B cell (primary cell): ENCODE measurements around the gene MCM3AP.

Source experiments
- EZH2 ChIP-seq: IDR thresholded peaks from 2 replicates; pipeline ENCODE4 v1.6.1; 2012; ENCODE audit warnings: borderline replicate concordance, low read depth, mild to moderate bottlenecking, moderate library complexity, low read length; ENCODE audit not compliant: insufficient read depth, poor library complexity, severe bottlenecking
- TF ChIP-seq, protein P1 (sequence below): fragments of 200-600 bp; IDR thresholded peaks from one replicate; pipeline ENCODE4 v1.8.0; 2022; ENCODE audit warnings: antibody characterized with exemption, mild to moderate bottlenecking

DNA sequence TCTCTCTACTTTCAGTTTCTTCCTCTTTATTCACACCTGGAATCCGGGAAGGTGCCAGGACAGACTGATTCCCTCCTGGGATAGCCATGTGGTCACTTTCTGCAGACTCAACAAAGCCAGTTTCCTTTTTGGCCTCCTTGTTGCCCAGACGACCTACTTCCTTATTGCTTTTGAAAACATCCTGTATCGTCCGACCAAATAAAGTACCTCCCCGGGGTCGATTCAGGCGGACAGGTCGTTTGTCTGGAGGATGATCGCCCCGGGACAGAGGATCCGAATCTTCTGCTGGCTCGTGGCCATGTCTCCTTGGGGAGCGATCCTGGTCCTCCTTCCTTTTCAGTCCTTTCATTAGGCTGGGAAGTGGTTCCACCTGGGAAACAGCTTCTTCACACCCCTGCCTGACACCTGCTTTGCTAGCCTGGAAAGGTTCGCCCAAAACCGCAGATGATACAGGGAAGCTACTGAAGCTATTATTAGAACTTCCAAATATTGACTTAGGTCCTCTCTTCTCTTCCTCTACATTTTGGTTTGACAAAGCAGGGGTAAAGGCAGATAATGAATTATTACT, 1.2 kb downstream of the MCM3AP start:
- TF ChIP-seq, protein P1, sequence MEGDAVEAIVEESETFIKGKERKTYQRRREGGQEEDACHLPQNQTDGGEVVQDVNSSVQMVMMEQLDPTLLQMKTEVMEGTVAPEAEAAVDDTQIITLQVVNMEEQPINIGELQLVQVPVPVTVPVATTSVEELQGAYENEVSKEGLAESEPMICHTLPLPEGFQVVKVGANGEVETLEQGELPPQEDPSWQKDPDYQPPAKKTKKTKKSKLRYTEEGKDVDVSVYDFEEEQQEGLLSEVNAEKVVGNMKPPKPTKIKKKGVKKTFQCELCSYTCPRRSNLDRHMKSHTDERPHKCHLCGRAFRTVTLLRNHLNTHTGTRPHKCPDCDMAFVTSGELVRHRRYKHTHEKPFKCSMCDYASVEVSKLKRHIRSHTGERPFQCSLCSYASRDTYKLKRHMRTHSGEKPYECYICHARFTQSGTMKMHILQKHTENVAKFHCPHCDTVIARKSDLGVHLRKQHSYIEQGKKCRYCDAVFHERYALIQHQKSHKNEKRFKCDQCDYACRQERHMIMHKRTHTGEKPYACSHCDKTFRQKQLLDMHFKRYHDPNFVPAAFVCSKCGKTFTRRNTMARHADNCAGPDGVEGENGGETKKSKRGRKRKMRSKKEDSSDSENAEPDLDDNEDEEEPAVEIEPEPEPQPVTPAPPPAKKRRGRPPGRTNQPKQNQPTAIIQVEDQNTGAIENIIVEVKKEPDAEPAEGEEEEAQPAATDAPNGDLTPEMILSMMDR = no peak
- no peak for TF ChIP-seq EZH2
